ENCODE results near the gene GALNT17. TPM values are rescaled to one million over a fixed set of nuclear protein-coding genes. Genes with fewer than 3 reads are reported as not detected.

The GALNT17 gene
- total RNA-seq, 2 donors from 2014 or later: 0.82 to 4.0 TPM

GRCh38 chr7:71145906-71146901 is 14.3 kb downstream of the GALNT17 start:
- no peak overlapping the region for H3K27ac ChIP-seq
- H3K9me3 ChIP-seq: no peaks in the 10 kb centered on the region
- H3K4me3 ChIP-seq: no peak overlapping the region
- H3K36me3 ChIP-seq: no peaks in the 10 kb centered on the region
- H3K27me3 ChIP-seq: no peaks in the 10 kb centered on the region
- no peak for DNase-seq (ENCODE audit: low spot score)
- TF ChIP-seq CTCF (IDR thresholded peaks at IDR 0.05): no peak
- H3K4me1 ChIP-seq: no peaks in the 10 kb centered on the region

GRCh38 chr7:71148098-71148497 is 16.2 kb downstream of the GALNT17 start:
- Histone ChIP-seq H3K27ac (no peak overlapping the region), H3K27me3 (no peaks in the 10 kb centered on the region), H3K9me3 (no peaks in the 10 kb centered on the region), H3K4me1 (no peaks in the 10 kb centered on the region), H3K4me3 (no peak overlapping the region), H3K36me3 (no peaks in the 10 kb centered on the region)
- no peak for TF ChIP-seq CTCF (IDR thresholded peaks at IDR 0.05)
- DNase-seq (ENCODE audit: low spot score): no peak

- no peaks in the 10 kb centered on the region for H3K27me3 ChIP-seq
- no peak for TF ChIP-seq CTCF (IDR thresholded peaks at IDR 0.05)
- DNase-seq (ENCODE audit: low spot score): no peak
- H3K4me1 ChIP-seq: no peaks in the 10 kb centered on the region
- no peak overlapping the region for H3K27ac ChIP-seq
- peaks cover 0 to 7% of the 10 kb centered on the region in 2 donors for H3K9me3 ChIP-seq
- no peaks in the 10 kb centered on the region for H3K36me3 ChIP-seq
- no peak overlapping the region for H3K4me3 ChIP-seq
Measured at GRCh38 chr7:71155236-71155635, 23.3 kb downstream of the GALNT17 start.

GRCh38 chr7:71157757-71158156 is 25.8 kb downstream of the GALNT17 start:
- Histone ChIP-seq H3K27me3 (no peaks in the 10 kb centered on the region), H3K27ac (no peak overlapping the region), H3K9me3 (peaks cover 0 to 7% of the 10 kb centered on the region in 2 donors), H3K4me1 (no peaks in the 10 kb centered on the region), H3K4me3 (no peak overlapping the region), H3K36me3 (no peaks in the 10 kb centered on the region)
- no peak for DNase-seq (ENCODE audit: low spot score)
- no peak for TF ChIP-seq CTCF (IDR thresholded peaks at IDR 0.05)

GRCh38 chr7:71165708-71166107 is 33.8 kb downstream of the GALNT17 start:
- no peaks in the 10 kb centered on the region for H3K36me3 ChIP-seq
- no peak overlapping the region for H3K27ac ChIP-seq
- no peaks in the 10 kb centered on the region for H3K27me3 ChIP-seq
- H3K4me1 ChIP-seq: no peaks in the 10 kb centered on the region
- TF ChIP-seq CTCF (IDR thresholded peaks at IDR 0.05): no peak
- H3K4me3 ChIP-seq: no peak overlapping the region
- DNase-seq (ENCODE audit: low spot score): no peak
- no peaks in the 10 kb centered on the region for H3K9me3 ChIP-seq
